HG02678 (cell line): ENCODE measurements around the gene ESAM.

ENCODE experiments used
- ATAC-seq: cut with Tn5 transposase; IDR thresholded peaks from one replicate; pipeline ENCODE4 v1.9.1; 2021; ENCODE audit warnings: mild to moderate bottlenecking, moderate library complexity; ENCODE audit not compliant: unreplicated experiment

The ESAM gene

GRCh38 chr11:124753624-124754023 lies 8.5 kb downstream of the ESAM start:
- ATAC-seq: no peak

DNA sequence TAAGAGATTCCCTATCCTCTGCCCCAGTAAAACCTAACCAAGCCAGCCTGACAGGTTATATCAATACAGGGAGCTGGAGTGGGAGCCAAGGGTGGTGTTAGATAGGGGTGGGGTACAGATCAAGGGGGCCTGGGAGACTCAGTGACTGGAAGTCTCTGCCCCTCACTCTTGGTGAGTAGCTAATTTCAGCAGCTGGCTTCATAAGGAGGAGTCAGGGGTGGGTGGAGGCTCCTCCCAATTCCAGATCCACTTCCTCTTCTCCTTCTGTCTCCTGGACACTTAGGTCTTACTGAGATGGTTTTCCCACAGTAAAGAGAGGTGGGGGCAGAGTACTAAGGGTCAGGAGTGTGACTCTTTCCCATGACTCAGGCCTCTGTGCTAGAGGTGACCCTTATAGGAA lies 8.9 kb downstream of the ESAM start:
- ATAC-seq: no peak

DNA sequence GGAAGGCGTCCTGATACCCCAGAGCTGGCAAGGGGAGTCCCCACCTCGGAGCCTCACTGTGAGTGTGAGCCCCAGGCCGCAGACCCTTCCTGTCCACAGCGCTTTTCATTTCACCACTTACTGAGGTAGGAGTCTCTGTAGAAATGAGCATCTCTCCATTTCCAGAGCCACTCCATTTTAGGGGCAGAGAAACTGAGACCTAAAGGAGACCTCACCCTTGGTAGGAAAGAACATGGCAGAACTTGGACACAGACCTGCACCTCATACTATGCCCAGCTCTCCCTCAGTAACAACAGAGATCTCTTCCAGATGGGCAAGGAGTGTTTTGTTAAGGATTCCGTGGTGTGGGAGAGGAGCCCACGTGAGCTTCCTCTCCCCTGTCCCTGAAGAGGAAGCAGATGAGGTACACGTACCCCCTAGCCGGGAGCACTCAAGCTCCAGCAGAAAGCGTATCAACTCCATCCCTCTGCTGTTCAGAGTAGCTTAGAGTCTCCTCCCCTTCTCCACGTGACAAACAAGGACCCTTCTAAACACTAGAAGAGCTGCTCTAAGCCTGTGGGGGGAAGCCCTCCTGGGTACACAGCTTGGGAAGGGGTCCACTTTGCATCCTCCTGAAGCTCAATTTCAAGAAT lies 9.5 kb downstream of the ESAM start:
- ATAC-seq: no peak

DNA sequence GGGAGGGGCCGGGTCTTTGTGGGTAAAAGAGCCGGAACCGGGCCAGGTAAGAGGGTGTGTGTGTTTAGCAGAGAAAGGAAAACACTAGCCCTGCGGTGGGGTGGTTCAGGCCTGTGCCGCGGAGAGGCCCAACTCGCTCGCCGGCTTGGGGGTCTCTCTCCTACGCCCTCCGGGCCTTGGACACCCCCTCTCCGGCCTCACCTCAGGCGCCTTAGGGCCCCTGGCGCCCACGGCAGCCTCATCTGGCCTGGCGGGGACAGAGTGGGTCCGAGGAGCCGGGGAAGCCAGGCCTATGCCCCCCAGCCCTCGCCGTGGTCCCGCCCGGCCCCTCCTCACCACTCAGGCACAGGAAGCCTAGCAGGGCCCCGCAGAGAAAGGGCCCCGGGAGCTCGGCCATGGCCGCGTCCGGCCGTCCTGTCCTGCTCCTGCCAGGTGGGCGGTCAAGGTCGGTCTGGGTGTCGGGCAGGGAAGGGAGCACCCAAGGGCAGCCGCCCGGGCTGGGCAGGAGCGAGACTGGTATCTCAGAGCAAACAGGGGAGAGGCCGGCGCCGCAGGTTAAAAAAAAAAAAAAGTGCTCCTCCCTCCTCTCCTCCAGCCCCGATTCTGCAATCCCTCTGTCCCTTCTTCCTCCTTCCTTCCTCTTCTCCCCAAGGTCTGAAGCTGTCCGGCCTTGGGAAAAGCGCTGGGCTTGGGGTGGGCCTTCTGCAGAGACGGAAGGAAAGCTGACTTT lies 10.2 kb downstream of the ESAM start, which contains the start of gene VSIG2:
TSS of gene VSIG2 (minus strand) at position 515 of the 730 bp plus-strand sequence. CDS start at position 397, 118 bp downstream.
- ATAC-seq: no peak

- ATAC-seq: no peak
Measured at GRCh38 chr11:124751391-124751740, 10.7 kb downstream of the ESAM start.

- ATAC-seq: no peak
Measured at GRCh38 chr11:124749912-124750311, 12.2 kb downstream of the ESAM start.

DNA sequence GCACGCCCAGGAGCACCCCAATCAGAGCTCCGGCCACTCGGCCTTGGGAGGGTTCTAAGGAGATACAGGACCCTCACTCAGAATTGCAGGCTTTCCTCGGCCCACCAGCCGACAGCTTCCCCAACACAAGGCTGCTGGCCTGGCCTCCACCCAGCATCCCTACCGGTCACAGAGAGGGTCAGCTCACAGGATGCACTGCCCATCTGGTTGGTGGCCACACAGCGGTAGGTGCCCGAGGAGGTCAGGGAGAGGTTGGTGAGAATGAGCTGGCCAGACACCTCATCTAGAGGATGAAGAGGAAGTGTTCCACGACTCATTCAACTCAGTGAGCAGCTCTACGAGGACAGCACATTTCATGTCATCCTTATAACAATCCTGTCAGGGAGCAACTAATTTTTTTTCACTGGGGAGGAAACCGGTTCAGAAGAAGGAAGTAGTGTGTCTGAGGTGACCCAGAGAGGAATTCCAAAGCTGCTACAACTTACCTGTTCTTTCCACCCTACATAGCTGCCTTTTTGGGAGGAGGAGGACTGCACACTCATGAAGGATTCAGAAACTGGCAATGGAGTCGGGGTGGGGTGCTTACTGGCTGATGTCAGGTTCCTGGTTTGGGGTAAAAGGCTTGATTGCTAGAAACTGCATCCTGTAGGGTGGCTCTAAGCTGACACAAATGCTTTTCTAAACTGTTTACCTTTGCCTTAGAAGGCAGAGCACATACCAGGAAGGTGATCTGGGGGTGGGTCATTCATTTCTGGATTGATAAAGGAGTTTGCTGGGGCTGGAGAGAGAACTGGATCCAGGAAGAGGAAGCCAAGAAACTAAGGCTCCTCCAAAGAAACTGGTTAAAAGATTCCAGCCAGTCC lies 13.4 kb downstream of the ESAM start:
- no peak for ATAC-seq

- ATAC-seq: no peak
Measured at GRCh38 chr11:124748100-124748418, 14.0 kb downstream of the ESAM start.

DNA sequence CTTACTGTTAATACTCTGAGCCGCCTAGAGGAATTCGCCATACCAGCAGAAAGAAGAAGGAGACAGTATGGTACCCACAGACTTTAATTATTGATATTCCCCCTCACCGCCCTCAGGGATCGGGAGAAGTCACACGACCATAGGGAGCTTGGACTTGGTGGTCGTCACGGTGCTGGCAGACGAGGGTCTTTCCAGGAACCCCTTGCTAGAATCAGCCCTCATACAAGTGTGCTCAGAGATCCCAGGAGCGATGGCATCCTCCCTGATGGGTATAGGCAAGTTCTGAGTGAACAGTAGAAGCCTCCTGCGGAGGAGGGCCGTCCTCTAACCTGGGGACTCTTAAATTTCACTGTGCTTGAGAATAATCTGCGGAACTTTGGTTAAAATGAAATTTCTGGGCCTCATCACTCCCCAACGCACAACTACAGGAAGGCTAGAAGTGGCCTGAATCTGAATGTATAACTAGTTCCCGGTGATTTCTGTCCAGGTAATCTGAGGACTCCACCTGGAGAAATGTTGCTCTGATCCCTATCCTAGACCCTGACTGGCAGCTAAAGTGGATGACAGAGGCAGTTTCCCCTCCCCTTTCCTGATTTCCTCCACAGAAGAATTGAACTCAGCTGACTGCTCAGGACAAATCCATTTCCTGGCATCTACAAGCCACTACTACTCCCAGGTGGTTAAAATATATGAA lies 14.5 kb downstream of the ESAM start:
- ATAC-seq: no peak

- peak; percentile 94 for ATAC-seq
Measured at GRCh38 chr11:124746621-124747243, 15.4 kb downstream of the ESAM start.

GRCh38 chr11:124745835-124746620 lies 16.1 kb downstream of the ESAM start:
- peak; percentile 16 for ATAC-seq

- ATAC-seq: no peak
Measured at GRCh38 chr11:124745270-124745834, 16.7 kb downstream of the ESAM start.

- no peak for ATAC-seq
Measured at GRCh38 chr11:124743050-124743449, 19.0 kb downstream of the ESAM start.

DNA sequence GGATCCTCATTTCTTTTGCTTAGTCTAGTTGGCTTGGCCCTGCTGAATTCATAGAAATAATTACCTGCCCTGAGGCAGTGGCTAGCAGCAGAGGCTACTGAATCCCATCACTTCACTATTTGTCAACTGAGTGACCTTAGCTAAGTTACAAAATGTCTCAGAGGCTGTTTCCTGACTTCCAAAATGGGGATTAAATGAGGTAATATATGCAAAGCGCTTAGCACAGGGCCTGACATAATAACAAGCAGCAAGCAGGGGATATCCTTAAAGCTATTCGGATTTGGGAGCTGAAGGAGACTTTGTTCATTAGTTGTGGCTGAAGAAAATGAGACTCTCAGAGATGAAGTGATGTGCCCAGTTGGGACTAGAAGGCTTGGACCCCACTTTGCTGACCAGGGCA lies 19.5 kb downstream of the ESAM start:
- no peak for ATAC-seq

GRCh38 chr11:124740277-124740882 lies 21.7 kb downstream of the ESAM start:
- ATAC-seq: peak; percentile 39

GRCh38 chr11:124739479-124740276 lies 22.4 kb downstream of the ESAM start, which contains the start of gene NRGN:
TSS of gene NRGN (plus strand) at chr11:124739942. CDS start at chr11:124740085, 143 bp downstream.
- peak; percentile 99 for ATAC-seq

GRCh38 chr11:124738713-124739478 lies 23.2 kb downstream of the ESAM start:
- no peak for ATAC-seq
